ENCODE results near the gene CUL4A.

DNA sequence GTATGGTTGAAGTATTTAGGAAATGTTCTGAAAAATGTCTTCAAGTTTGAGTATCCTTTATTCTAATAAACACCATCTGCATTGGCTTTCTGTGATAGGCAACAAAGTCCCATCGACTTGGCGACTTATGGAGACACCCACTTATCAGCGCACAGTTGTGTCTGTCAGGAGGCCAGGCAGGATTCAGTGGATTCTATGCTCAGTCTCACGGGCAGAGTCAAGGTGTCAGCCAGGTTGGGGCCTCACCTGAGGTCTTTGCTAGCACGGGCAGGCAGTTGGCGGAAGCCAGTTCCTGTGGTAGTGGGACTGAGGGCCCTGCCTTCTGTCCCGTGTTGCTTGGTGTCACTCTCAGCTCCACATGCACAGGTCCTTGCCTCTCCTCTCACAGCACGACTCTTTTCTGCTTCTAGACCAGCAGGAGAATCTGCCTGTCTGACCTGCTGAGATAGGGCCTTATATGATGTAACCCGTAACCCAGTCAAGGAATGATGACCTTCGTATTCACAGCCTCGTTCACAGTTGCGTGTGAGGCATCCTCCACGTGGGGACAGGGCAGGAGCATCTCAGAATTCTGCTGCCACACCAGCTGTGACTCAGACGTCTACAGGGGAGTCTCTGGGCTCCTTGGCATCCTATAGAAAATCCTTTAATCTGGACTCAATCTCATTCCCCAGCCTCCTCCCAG, 10.0 kb downstream of the CUL4A start:
- TF ChIP-seq, protein P1, sequence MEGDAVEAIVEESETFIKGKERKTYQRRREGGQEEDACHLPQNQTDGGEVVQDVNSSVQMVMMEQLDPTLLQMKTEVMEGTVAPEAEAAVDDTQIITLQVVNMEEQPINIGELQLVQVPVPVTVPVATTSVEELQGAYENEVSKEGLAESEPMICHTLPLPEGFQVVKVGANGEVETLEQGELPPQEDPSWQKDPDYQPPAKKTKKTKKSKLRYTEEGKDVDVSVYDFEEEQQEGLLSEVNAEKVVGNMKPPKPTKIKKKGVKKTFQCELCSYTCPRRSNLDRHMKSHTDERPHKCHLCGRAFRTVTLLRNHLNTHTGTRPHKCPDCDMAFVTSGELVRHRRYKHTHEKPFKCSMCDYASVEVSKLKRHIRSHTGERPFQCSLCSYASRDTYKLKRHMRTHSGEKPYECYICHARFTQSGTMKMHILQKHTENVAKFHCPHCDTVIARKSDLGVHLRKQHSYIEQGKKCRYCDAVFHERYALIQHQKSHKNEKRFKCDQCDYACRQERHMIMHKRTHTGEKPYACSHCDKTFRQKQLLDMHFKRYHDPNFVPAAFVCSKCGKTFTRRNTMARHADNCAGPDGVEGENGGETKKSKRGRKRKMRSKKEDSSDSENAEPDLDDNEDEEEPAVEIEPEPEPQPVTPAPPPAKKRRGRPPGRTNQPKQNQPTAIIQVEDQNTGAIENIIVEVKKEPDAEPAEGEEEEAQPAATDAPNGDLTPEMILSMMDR (IDR thresholded peaks at IDR 0.05), result no peak
- no peak for TF ChIP-seq POLR2A (IDR thresholded peaks at IDR 0.05)

Measured in Peyer's patch (tissue), 4 donors.